Neural crest cell (in vitro differentiated cells): ENCODE data around the gene DUSP9. TPM values are rescaled to one million over a fixed set of nuclear protein-coding genes. Genes with fewer than 3 reads are reported as not detected.

Experiments
- DNase-seq: peaks from one replicate; pipeline ENCODE4 v3.0.0; 2021; ENCODE audit warnings: low read depth, mixed read lengths, low spot score
- H3K27ac Mint-ChIP-seq: one replicate; pipeline ENCODE4 v1.8.0; 2021; ENCODE audit warnings: mild to moderate bottlenecking, mixed read lengths; ENCODE audit not compliant: unreplicated experiment
- H3K27me3 Mint-ChIP-seq: 2 replicates; pipeline ENCODE4 v1.8.0; 2021; ENCODE audit warnings: low read depth, mild to moderate bottlenecking, mixed read lengths
- H3K36me3 Mint-ChIP-seq: 2 replicates; pipeline ENCODE4 v1.8.0; 2021; ENCODE audit warnings: low read depth, mild to moderate bottlenecking, mixed read lengths
- H3K4me1 Mint-ChIP-seq: 2 replicates; pipeline ENCODE4 v1.8.0; 2021; ENCODE audit warnings: mixed read lengths
- H3K4me3 Mint-ChIP-seq: one replicate; pipeline ENCODE4 v1.8.0; 2021; ENCODE audit warnings: mild to moderate bottlenecking, mixed read lengths
- H3K9me3 Mint-ChIP-seq: 2 replicates; pipeline ENCODE4 v1.8.0; 2021; ENCODE audit warnings: mixed read lengths
- CTCF ChIP-seq: fragments of 200-600 bp; sonication (generic); conservative IDR thresholded peaks from 2 replicates; pipeline ENCODE4 v1.5.0; 2021; ENCODE audit warnings: antibody characterized with exemption, mild to moderate bottlenecking
- total RNA-seq: library from RNA; stranded (reverse); gene quantifications from 2 replicates; pipeline ENCODE4 v1.2.1, GENCODE V29; 2021

Gene DUSP9
- total RNA-seq, 1 donor from 2014 or later: 1.7 TPM

GRCh38 chrX:153624196-153625091, 22.6 kb upstream of the DUSP9 start:
- no peaks in the 10 kb centered on the region for H3K27me3 Mint-ChIP-seq
- DNase-seq: no peak
- TF ChIP-seq CTCF: no peak
- no peaks in the 10 kb centered on the region for H3K4me1 Mint-ChIP-seq
- no peak overlapping the region for H3K4me3 Mint-ChIP-seq
- no peaks in the 10 kb centered on the region for H3K9me3 Mint-ChIP-seq
- no peak overlapping the region for H3K27ac Mint-ChIP-seq
- no peaks in the 10 kb centered on the region for H3K36me3 Mint-ChIP-seq

GRCh38 chrX:153625271-153626024, 21.6 kb upstream of the DUSP9 start:
- H3K4me1 Mint-ChIP-seq: no peaks in the 10 kb centered on the region
- no peaks in the 10 kb centered on the region for H3K36me3 Mint-ChIP-seq
- H3K9me3 Mint-ChIP-seq: no peaks in the 10 kb centered on the region
- DNase-seq: no peak
- no peaks in the 10 kb centered on the region for H3K27me3 Mint-ChIP-seq
- H3K4me3 Mint-ChIP-seq: no peak overlapping the region
- TF ChIP-seq CTCF: no peak
- H3K27ac Mint-ChIP-seq: no peak overlapping the region

- H3K4me1 Mint-ChIP-seq: no peaks in the 10 kb centered on the region
- peaks cover 3% of the 10 kb centered on the region for H3K9me3 Mint-ChIP-seq
- no peaks in the 10 kb centered on the region for H3K27me3 Mint-ChIP-seq
- TF ChIP-seq CTCF: no peak
- DNase-seq: no peak
- peaks cover 2% of the 10 kb centered on the region for H3K36me3 Mint-ChIP-seq
- no peak overlapping the region for H3K4me3 Mint-ChIP-seq
- no peak overlapping the region for H3K27ac Mint-ChIP-seq
Measured at GRCh38 chrX:153626025-153626633, 20.9 kb upstream of the DUSP9 start.

- H3K27me3 Mint-ChIP-seq: no peaks in the 10 kb centered on the region
- H3K27ac Mint-ChIP-seq: no peak overlapping the region
- peaks cover 5% of the 10 kb centered on the region for H3K9me3 Mint-ChIP-seq
- DNase-seq: no peak
- no peak for TF ChIP-seq CTCF
- H3K4me3 Mint-ChIP-seq: no peak overlapping the region
- no peaks in the 10 kb centered on the region for H3K4me1 Mint-ChIP-seq
- peaks cover 4% of the 10 kb centered on the region for H3K36me3 Mint-ChIP-seq
Measured at GRCh38 chrX:153626863-153627674, 19.9 kb upstream of the DUSP9 start.

GRCh38 chrX:153627675-153628111, 19.3 kb upstream of the DUSP9 start:
- DNase-seq: no peak
- Mint-ChIP-seq H3K27me3 (no peaks in the 10 kb centered on the region), H3K9me3 (peaks cover 5% of the 10 kb centered on the region), H3K27ac (no peak overlapping the region), H3K4me3 (no peak overlapping the region), H3K36me3 (peaks cover 4% of the 10 kb centered on the region), H3K4me1 (no peaks in the 10 kb centered on the region)
- TF ChIP-seq CTCF: no peak
